ENCODE data around the gene BNC2.

DNA sequence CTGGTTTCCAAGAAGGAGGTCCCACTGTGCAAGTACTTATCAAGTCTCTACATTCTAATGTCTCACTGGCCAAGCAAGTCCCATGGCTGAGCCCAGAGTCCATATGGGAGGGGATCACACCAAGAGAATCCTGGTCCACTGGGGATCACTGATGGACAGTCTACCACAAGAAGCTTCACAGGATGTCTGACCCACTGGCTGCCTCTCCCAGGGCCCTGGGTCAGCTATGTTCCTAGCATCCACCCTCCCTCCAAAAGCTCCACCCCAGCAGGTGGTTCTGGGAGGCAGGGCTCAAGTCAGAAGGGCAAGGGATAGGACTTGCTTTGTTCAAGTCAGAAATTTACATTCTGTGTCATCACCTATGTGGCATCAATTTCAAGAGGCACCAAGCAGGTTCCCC is 508.5 kb downstream of the BNC2 start:
- TF ChIP-seq, protein P1, sequence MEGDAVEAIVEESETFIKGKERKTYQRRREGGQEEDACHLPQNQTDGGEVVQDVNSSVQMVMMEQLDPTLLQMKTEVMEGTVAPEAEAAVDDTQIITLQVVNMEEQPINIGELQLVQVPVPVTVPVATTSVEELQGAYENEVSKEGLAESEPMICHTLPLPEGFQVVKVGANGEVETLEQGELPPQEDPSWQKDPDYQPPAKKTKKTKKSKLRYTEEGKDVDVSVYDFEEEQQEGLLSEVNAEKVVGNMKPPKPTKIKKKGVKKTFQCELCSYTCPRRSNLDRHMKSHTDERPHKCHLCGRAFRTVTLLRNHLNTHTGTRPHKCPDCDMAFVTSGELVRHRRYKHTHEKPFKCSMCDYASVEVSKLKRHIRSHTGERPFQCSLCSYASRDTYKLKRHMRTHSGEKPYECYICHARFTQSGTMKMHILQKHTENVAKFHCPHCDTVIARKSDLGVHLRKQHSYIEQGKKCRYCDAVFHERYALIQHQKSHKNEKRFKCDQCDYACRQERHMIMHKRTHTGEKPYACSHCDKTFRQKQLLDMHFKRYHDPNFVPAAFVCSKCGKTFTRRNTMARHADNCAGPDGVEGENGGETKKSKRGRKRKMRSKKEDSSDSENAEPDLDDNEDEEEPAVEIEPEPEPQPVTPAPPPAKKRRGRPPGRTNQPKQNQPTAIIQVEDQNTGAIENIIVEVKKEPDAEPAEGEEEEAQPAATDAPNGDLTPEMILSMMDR (conservative IDR thresholded peaks at IDR 0.05 in 1 of 2, IDR thresholded peaks at IDR 0.05 in 1 of 2; ENCODE audit: low read depth in 1 of 2, low read length in 2 of 2): no peak
- no peak for TF ChIP-seq EZH2 (IDR thresholded peaks at IDR 0.05; ENCODE audit: low read length, missing control alignments)

Data from fibroblast of lung (primary cell).